ENCODE measurements around the gene PLET1. TPM values are rescaled to one million over a fixed set of nuclear protein-coding genes. Genes with fewer than 3 reads are reported as not detected.

The PLET1 gene
- polyA plus RNA-seq, 2 donors: not detected

DNA sequence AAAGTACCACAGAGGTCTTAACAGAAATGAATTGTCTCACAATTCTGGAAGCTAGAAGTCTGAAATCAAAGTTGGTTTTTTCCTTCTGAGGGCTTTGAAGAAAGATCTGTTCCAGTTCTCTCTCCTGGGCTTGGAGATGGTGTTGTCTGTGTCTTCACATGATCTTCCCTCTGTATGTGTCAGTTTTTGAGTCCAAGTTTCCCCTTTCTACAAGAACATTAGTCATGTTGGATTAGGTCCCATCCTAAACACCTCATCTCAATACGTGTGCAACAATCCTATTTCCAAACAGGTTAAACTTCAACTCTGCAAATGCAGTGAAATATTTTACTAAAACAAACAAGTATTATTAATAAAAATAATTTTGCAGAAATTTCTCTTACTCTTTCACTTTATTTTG is 37.5 kb downstream of the PLET1 start:
- H3K4me3 ChIP-seq (ENCODE audit: low read depth in 1 of 2, low read length in 2 of 2): no peak overlapping the region
- H3K36me3 ChIP-seq (ENCODE audit: control insufficient read depth in 2 of 2, insufficient read depth in 2 of 2, low read length in 1 of 2): no peaks in the 10 kb centered on the region
- no peaks in the 10 kb centered on the region for H3K27me3 ChIP-seq (ENCODE audit: control insufficient read depth in 1 of 2, insufficient read depth in 2 of 2, low read length in 2 of 2)
- WGBS, 2 donors: 30 to 49% methylated on average over 1 of the region's 1 CpG
- H3K4me1 ChIP-seq (ENCODE audit: control insufficient read depth in 2 of 2, insufficient read depth in 2 of 2, low read length in 1 of 2): no peaks in the 10 kb centered on the region
- H3K9me3 ChIP-seq (ENCODE audit: control insufficient read depth in 2 of 2, insufficient read depth in 1 of 2, low read depth in 1 of 2, low read length in 1 of 2): no peaks in the 10 kb centered on the region
- H3K27ac ChIP-seq (ENCODE audit: low read depth in 2 of 2, low read length in 1 of 2): no peak overlapping the region

DNA sequence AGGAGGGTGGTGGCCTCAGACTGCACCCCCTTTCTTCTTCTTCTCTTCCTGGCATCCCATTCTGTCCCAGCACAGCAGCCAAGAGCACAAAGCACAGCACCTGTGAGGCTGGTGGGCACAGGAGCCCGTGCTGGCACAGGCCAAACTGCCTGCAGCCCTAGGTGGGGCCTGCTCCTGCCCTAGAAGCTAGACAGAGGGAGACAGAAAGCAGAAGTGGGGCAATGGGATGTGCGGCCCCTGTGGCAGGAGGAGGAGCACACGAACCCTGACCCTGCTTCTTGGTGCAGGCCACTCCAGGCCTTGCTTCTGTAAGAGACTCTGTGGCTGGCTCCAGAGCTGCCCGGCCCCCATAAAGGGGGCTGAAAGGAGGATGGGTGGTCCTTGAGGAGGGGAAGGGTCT is 38.4 kb downstream of the PLET1 start:
- no peaks in the 10 kb centered on the region for H3K36me3 ChIP-seq (ENCODE audit: control insufficient read depth in 2 of 2, insufficient read depth in 2 of 2, low read length in 1 of 2)
- no peak overlapping the region for H3K4me3 ChIP-seq (ENCODE audit: low read depth in 1 of 2, low read length in 2 of 2)
- H3K9me3 ChIP-seq (ENCODE audit: control insufficient read depth in 2 of 2, insufficient read depth in 1 of 2, low read depth in 1 of 2, low read length in 1 of 2): no peaks in the 10 kb centered on the region
- WGBS, 2 donors: 60 to 65% methylated on average over 4 of the region's 4 CpGs
- no peak overlapping the region for H3K27ac ChIP-seq (ENCODE audit: low read depth in 2 of 2, low read length in 1 of 2)
- no peaks in the 10 kb centered on the region for H3K27me3 ChIP-seq (ENCODE audit: control insufficient read depth in 1 of 2, insufficient read depth in 2 of 2, low read length in 2 of 2)
- no peaks in the 10 kb centered on the region for H3K4me1 ChIP-seq (ENCODE audit: control insufficient read depth in 2 of 2, insufficient read depth in 2 of 2, low read length in 1 of 2)

- no peaks in the 10 kb centered on the region for H3K36me3 ChIP-seq (ENCODE audit: control insufficient read depth in 2 of 2, insufficient read depth in 2 of 2, low read length in 1 of 2)
- no peak overlapping the region for H3K27ac ChIP-seq (ENCODE audit: low read depth in 2 of 2, low read length in 1 of 2)
- 33 to 36% methylated on average over 3 of the region's 3 CpGs for WGBS, 2 donors
- no peaks in the 10 kb centered on the region for H3K4me1 ChIP-seq (ENCODE audit: control insufficient read depth in 2 of 2, insufficient read depth in 2 of 2, low read length in 1 of 2)
- H3K4me3 ChIP-seq (ENCODE audit: low read depth in 1 of 2, low read length in 2 of 2): no peak overlapping the region
- H3K27me3 ChIP-seq (ENCODE audit: control insufficient read depth in 1 of 2, insufficient read depth in 2 of 2, low read length in 2 of 2): no peaks in the 10 kb centered on the region
- H3K9me3 ChIP-seq (ENCODE audit: control insufficient read depth in 2 of 2, insufficient read depth in 1 of 2, low read depth in 1 of 2, low read length in 1 of 2): no peaks in the 10 kb centered on the region
Observed at GRCh38 chr11:112221274-112221835, 39.3 kb downstream of the PLET1 start.

GRCh38 chr11:112219476-112220232 is 41.0 kb downstream of the PLET1 start:
- Histone ChIP-seq H3K4me3 (ENCODE audit: low read depth in 1 of 2, low read length in 2 of 2) (no peak overlapping the region), H3K9me3 (ENCODE audit: control insufficient read depth in 2 of 2, insufficient read depth in 1 of 2, low read depth in 1 of 2, low read length in 1 of 2) (no peaks in the 10 kb centered on the region), H3K36me3 (ENCODE audit: control insufficient read depth in 2 of 2, insufficient read depth in 2 of 2, low read length in 1 of 2) (no peaks in the 10 kb centered on the region), H3K4me1 (ENCODE audit: control insufficient read depth in 2 of 2, insufficient read depth in 2 of 2, low read length in 1 of 2) (no peaks in the 10 kb centered on the region), H3K27ac (ENCODE audit: low read depth in 2 of 2, low read length in 1 of 2) (no peak overlapping the region), H3K27me3 (ENCODE audit: control insufficient read depth in 1 of 2, insufficient read depth in 2 of 2, low read length in 2 of 2) (no peaks in the 10 kb centered on the region)
- 31 to 32% methylated on average over 7 of the region's 7 CpGs for WGBS, 2 donors

GRCh38 chr11:112216561-112217105 is 44.0 kb downstream of the PLET1 start:
- WGBS, 2 donors: 73 to 95% methylated on average over 1 of the region's 1 CpG
- H3K4me1 ChIP-seq (ENCODE audit: control insufficient read depth in 2 of 2, insufficient read depth in 2 of 2, low read length in 1 of 2): no peaks in the 10 kb centered on the region
- no peaks in the 10 kb centered on the region for H3K36me3 ChIP-seq (ENCODE audit: control insufficient read depth in 2 of 2, insufficient read depth in 2 of 2, low read length in 1 of 2)
- no peaks in the 10 kb centered on the region for H3K9me3 ChIP-seq (ENCODE audit: control insufficient read depth in 2 of 2, insufficient read depth in 1 of 2, low read depth in 1 of 2, low read length in 1 of 2)
- H3K4me3 ChIP-seq (ENCODE audit: low read depth in 1 of 2, low read length in 2 of 2): no peak overlapping the region
- H3K27me3 ChIP-seq (ENCODE audit: control insufficient read depth in 1 of 2, insufficient read depth in 2 of 2, low read length in 2 of 2): no peaks in the 10 kb centered on the region
- H3K27ac ChIP-seq (ENCODE audit: low read depth in 2 of 2, low read length in 1 of 2): no peak overlapping the region

DNA sequence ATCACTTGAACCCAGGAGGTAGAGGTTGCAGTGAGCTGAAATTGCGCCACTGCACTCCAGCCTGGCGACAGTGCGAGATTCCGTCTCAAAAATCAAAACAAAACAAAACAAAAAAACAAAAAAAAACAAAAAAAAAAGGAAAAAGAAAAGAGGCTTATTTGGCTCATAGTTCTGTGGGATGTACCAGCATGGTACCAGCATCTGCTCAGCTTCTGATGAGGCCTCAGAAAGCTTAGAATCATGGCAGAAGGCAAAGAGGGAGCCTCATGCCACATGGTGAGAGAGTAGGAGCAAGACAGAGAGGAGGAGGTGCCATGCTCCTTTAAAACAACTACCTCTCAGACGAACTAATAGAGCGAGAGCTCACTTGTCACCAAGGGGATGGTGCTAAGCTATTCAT is 45.0 kb downstream of the PLET1 start:
- Histone ChIP-seq H3K9me3 (ENCODE audit: control insufficient read depth in 2 of 2, insufficient read depth in 1 of 2, low read depth in 1 of 2, low read length in 1 of 2) (no peaks in the 10 kb centered on the region), H3K4me3 (ENCODE audit: low read depth in 1 of 2, low read length in 2 of 2) (no peak overlapping the region), H3K27ac (ENCODE audit: low read depth in 2 of 2, low read length in 1 of 2) (no peak overlapping the region), H3K36me3 (ENCODE audit: control insufficient read depth in 2 of 2, insufficient read depth in 2 of 2, low read length in 1 of 2) (no peaks in the 10 kb centered on the region), H3K27me3 (ENCODE audit: control insufficient read depth in 1 of 2, insufficient read depth in 2 of 2, low read length in 2 of 2) (no peaks in the 10 kb centered on the region), H3K4me1 (ENCODE audit: control insufficient read depth in 2 of 2, insufficient read depth in 2 of 2, low read length in 1 of 2) (no peaks in the 10 kb centered on the region)
- 89 to 94% methylated on average over 6 of the region's 6 CpGs for WGBS, 2 donors

- no peak overlapping the region for H3K4me3 ChIP-seq (ENCODE audit: low read depth in 1 of 2, low read length in 2 of 2)
- H3K9me3 ChIP-seq (ENCODE audit: control insufficient read depth in 2 of 2, insufficient read depth in 1 of 2, low read depth in 1 of 2, low read length in 1 of 2): no peaks in the 10 kb centered on the region
- no peak overlapping the region for H3K27ac ChIP-seq (ENCODE audit: low read depth in 2 of 2, low read length in 1 of 2)
- WGBS, 2 donors: 92 to 95% methylated on average over 4 of the region's 4 CpGs
- no peaks in the 10 kb centered on the region for H3K4me1 ChIP-seq (ENCODE audit: control insufficient read depth in 2 of 2, insufficient read depth in 2 of 2, low read length in 1 of 2)
- no peaks in the 10 kb centered on the region for H3K36me3 ChIP-seq (ENCODE audit: control insufficient read depth in 2 of 2, insufficient read depth in 2 of 2, low read length in 1 of 2)
- no peaks in the 10 kb centered on the region for H3K27me3 ChIP-seq (ENCODE audit: control insufficient read depth in 1 of 2, insufficient read depth in 2 of 2, low read length in 2 of 2)
Observed at GRCh38 chr11:112213753-112214152, 46.9 kb downstream of the PLET1 start.

- no peak overlapping the region for H3K27ac ChIP-seq (ENCODE audit: low read depth in 2 of 2, low read length in 1 of 2)
- no peaks in the 10 kb centered on the region for H3K9me3 ChIP-seq (ENCODE audit: control insufficient read depth in 2 of 2, insufficient read depth in 1 of 2, low read depth in 1 of 2, low read length in 1 of 2)
- no peaks in the 10 kb centered on the region for H3K4me1 ChIP-seq (ENCODE audit: control insufficient read depth in 2 of 2, insufficient read depth in 2 of 2, low read length in 1 of 2)
- H3K36me3 ChIP-seq (ENCODE audit: control insufficient read depth in 2 of 2, insufficient read depth in 2 of 2, low read length in 1 of 2): no peaks in the 10 kb centered on the region
- H3K27me3 ChIP-seq (ENCODE audit: control insufficient read depth in 1 of 2, insufficient read depth in 2 of 2, low read length in 2 of 2): no peaks in the 10 kb centered on the region
- no peak overlapping the region for H3K4me3 ChIP-seq (ENCODE audit: low read depth in 1 of 2, low read length in 2 of 2)
Observed at GRCh38 chr11:112212710-112213109, 48.0 kb downstream of the PLET1 start.

DNA sequence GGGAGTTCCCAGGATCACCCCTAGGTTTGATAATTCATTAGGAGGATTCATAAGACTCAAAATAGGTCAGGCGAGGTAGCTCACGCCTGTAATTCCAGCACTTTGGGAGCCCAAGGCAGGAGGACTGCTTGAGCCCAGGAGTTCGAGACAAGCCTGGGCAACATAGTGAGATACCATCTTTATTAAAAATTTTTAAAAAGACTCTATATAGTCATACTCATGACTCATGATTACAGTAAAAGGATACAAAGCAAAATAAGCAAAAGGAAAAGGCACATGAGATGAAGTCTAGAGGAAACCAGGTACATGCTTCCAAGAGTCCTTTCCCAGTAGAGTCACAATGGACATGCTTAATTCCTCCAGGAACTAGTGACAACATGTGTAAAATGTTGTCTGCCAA is 48.4 kb downstream of the PLET1 start:
- WGBS, 2 donors: 74 to 86% methylated on average over 3 of the region's 3 CpGs
- Histone ChIP-seq H3K4me1 (ENCODE audit: control insufficient read depth in 2 of 2, insufficient read depth in 2 of 2, low read length in 1 of 2) (no peaks in the 10 kb centered on the region), H3K36me3 (ENCODE audit: control insufficient read depth in 2 of 2, insufficient read depth in 2 of 2, low read length in 1 of 2) (no peaks in the 10 kb centered on the region), H3K4me3 (ENCODE audit: low read depth in 1 of 2, low read length in 2 of 2) (no peak overlapping the region), H3K27me3 (ENCODE audit: control insufficient read depth in 1 of 2, insufficient read depth in 2 of 2, low read length in 2 of 2) (no peaks in the 10 kb centered on the region), H3K9me3 (ENCODE audit: control insufficient read depth in 2 of 2, insufficient read depth in 1 of 2, low read depth in 1 of 2, low read length in 1 of 2) (no peaks in the 10 kb centered on the region), H3K27ac (ENCODE audit: low read depth in 2 of 2, low read length in 1 of 2) (no peak overlapping the region)

DNA sequence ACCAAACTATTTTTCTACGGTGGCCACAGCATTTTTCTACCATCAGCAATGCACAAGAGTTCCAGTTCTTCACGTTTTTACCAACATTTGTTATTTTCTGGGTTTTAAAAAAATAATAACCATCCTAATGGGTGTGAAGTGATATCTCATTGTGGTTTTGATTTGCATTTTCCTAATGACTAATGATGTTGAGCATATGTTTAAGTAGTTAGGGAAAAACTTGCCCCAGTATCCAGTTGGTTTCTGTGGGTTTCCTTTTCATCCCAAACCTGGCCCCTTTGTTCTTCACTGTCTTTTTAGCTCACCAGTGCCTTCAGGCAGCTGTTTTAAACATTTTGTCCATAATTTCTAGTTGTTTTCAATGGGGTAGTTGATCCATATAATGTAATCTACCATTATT is 49.1 kb downstream of the PLET1 start:
- H3K4me3 ChIP-seq (ENCODE audit: low read depth in 1 of 2, low read length in 2 of 2): no peak overlapping the region
- no peaks in the 10 kb centered on the region for H3K27me3 ChIP-seq (ENCODE audit: control insufficient read depth in 1 of 2, insufficient read depth in 2 of 2, low read length in 2 of 2)
- H3K4me1 ChIP-seq (ENCODE audit: control insufficient read depth in 2 of 2, insufficient read depth in 2 of 2, low read length in 1 of 2): no peaks in the 10 kb centered on the region
- H3K9me3 ChIP-seq (ENCODE audit: control insufficient read depth in 2 of 2, insufficient read depth in 1 of 2, low read depth in 1 of 2, low read length in 1 of 2): no peaks in the 10 kb centered on the region
- H3K27ac ChIP-seq (ENCODE audit: low read depth in 2 of 2, low read length in 1 of 2): no peak overlapping the region
- no peaks in the 10 kb centered on the region for H3K36me3 ChIP-seq (ENCODE audit: control insufficient read depth in 2 of 2, insufficient read depth in 2 of 2, low read length in 1 of 2)
- 45 to 55% methylated on average over 2 of the region's 2 CpGs for WGBS, 2 donors
